Epithelial cell of proximal tubule (primary cell): ENCODE results near the gene COPE. TPM values are rescaled to one million over a fixed set of nuclear protein-coding genes. Genes with fewer than 3 reads are reported as not detected.

ENCODE experiments used
- DNase-seq: peaks from one replicate; pipeline ENCODE4 v3.0.0-alpha.2; 2011; ENCODE audit warnings: low read depth
- H3K4me3 ChIP-seq: 2 replicates; pipeline ENCODE4 v1.5.1; 2011; ENCODE audit warnings: low read depth, mild to moderate bottlenecking, low read length
- CTCF ChIP-seq: conservative IDR thresholded peaks from 2 replicates; pipeline ENCODE4 v1.5.1; 2012; ENCODE audit warnings: low read depth, mild to moderate bottlenecking, low read length
- total RNA-seq: library from RNA; depleted of rRNA; stranded (reverse); fragments of >200 nt; gene quantifications from 2 replicates; pipeline ENCODE4 v1.2.3, GENCODE V29; 2015

The COPE gene
- total RNA-seq, 1 donor from 2014 or later: 312 TPM

- no peak for DNase-seq
- no peak for TF ChIP-seq CTCF
- no peak overlapping the region for H3K4me3 ChIP-seq
Observed at GRCh38 chr19:18946918-18947317, 27.7 kb upstream of the COPE start.

- no peak for DNase-seq
- no peak for TF ChIP-seq CTCF
- no peak overlapping the region for H3K4me3 ChIP-seq
Observed at GRCh38 chr19:18946335-18946734, 27.1 kb upstream of the COPE start.

GRCh38 chr19:18945297-18945696, 26.1 kb upstream of the COPE start:
- no peak for TF ChIP-seq CTCF
- no peak for DNase-seq
- H3K4me3 ChIP-seq: no peak overlapping the region

GRCh38 chr19:18943465-18943864, 24.3 kb upstream of the COPE start:
- DNase-seq: no peak
- no peak overlapping the region for H3K4me3 ChIP-seq
- no peak for TF ChIP-seq CTCF

GRCh38 chr19:18942692-18943091, 23.5 kb upstream of the COPE start:
- H3K4me3 ChIP-seq: no peak overlapping the region
- DNase-seq: no peak
- TF ChIP-seq CTCF: no peak

- DNase-seq: no peak
- no peak for TF ChIP-seq CTCF
- H3K4me3 ChIP-seq: peak overlapping the region; percentile 28
Observed at GRCh38 chr19:18941628-18942354, 22.6 kb upstream of the COPE start.

- TF ChIP-seq CTCF: peak; percentile 35
- DNase-seq: no peak
- H3K4me3 ChIP-seq: peak within 1 kb of the TSS; percentile 98
Observed at GRCh38 chr19:18940769-18941627, 21.8 kb upstream of the COPE start, which contains the start of gene HOMER3. HOMER3 (minus strand) TSS chr19:18941217; CDS start chr19:18938982, 2,235 bp downstream.
